ENCODE results near the gene PDZD4. TPM values are rescaled to one million over a fixed set of nuclear protein-coding genes. Genes with fewer than 3 reads are reported as not detected.

Gene PDZD4
- total RNA-seq, 2 experiments from 2014 or later, result 1.4 to 2.6 TPM

DNA sequence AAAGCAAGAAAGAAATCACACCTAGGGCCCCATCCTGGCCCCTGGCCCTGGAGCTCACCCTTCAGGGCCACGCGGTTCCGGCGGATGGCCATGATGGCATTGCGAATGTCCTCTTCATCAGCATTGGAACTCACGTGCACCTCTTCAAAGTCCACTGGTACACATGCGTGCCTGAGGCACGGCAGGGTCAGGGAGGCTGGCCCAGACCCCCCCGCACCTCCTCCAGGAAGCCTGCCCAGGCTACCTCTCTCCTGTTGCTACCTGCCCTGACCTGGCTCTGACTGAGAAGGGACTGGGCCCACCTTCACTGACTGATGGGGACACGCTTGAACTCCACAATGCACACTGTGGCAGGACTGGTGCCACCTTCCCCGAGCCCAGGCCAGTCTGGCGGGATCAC, 40.7 kb downstream of the PDZD4 start:
- Mint-ChIP-seq H3K27me3 (no peaks in the 10 kb centered on the region), H3K27ac (no peak overlapping the region), H3K9me3 (no peaks in the 10 kb centered on the region), H3K36me3 (ENCODE audit: low read depth) (peaks cover 8% of the 10 kb centered on the region), H3K4me3 (no peak overlapping the region), H3K4me1 (ENCODE audit: low read depth) (peaks cover 11% of the 10 kb centered on the region)
- ATAC-seq (no peak), DNase-seq (no peak)
- intact Hi-C loops (cut with micrococcal nuclease), result no loop called here
- ChIA-PET CTCF (interaction anchor here (1.5 kb wide), 1 partner anchor 157 kb away, joined by 3 read pairs; no protein-coding TSS in a partner anchor), POLR2A (interaction anchor here (1.2 kb wide), 1 partner anchor 9 kb away, joined by 3 read pairs; the partner anchor contains the start of gene SRPK3)
- TF ChIP-seq, protein P1, sequence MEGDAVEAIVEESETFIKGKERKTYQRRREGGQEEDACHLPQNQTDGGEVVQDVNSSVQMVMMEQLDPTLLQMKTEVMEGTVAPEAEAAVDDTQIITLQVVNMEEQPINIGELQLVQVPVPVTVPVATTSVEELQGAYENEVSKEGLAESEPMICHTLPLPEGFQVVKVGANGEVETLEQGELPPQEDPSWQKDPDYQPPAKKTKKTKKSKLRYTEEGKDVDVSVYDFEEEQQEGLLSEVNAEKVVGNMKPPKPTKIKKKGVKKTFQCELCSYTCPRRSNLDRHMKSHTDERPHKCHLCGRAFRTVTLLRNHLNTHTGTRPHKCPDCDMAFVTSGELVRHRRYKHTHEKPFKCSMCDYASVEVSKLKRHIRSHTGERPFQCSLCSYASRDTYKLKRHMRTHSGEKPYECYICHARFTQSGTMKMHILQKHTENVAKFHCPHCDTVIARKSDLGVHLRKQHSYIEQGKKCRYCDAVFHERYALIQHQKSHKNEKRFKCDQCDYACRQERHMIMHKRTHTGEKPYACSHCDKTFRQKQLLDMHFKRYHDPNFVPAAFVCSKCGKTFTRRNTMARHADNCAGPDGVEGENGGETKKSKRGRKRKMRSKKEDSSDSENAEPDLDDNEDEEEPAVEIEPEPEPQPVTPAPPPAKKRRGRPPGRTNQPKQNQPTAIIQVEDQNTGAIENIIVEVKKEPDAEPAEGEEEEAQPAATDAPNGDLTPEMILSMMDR (IDR thresholded peaks at IDR 0.05), result no peak

DNA sequence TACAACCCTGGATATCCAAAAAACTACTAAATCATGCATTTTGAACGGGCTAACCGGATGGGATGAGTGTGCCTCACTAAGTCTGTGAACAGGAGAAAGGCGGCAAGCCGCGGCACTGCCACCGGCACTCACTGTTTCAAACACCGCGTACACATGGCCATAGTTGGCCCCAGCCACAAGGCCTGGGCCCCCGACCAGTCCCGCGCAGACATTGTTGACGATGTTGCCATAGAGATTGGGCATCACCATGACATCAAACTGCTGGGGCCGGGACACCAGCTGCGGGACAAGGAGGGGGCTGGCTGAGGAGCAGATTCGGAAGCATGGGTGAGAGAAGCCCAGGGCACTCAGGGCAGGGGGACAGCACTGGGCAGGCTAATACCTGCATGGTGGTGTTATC, 43.7 kb downstream of the PDZD4 start:
- DNase-seq (no peak), ATAC-seq (no peak)
- Mint-ChIP-seq H3K27me3 (no peaks in the 10 kb centered on the region), H3K9me3 (no peaks in the 10 kb centered on the region), H3K36me3 (ENCODE audit: low read depth) (peaks cover 2% of the 10 kb centered on the region), H3K27ac (no peak overlapping the region), H3K4me3 (no peak overlapping the region), H3K4me1 (ENCODE audit: low read depth) (peaks cover 3% of the 10 kb centered on the region)
- TF ChIP-seq, protein P1 (IDR thresholded peaks at IDR 0.05), result no peak
- ChIA-PET POLR2A (no interaction called here), CTCF (no interaction called here)
- intact Hi-C loops (cut with micrococcal nuclease), result no loop called here

DNA sequence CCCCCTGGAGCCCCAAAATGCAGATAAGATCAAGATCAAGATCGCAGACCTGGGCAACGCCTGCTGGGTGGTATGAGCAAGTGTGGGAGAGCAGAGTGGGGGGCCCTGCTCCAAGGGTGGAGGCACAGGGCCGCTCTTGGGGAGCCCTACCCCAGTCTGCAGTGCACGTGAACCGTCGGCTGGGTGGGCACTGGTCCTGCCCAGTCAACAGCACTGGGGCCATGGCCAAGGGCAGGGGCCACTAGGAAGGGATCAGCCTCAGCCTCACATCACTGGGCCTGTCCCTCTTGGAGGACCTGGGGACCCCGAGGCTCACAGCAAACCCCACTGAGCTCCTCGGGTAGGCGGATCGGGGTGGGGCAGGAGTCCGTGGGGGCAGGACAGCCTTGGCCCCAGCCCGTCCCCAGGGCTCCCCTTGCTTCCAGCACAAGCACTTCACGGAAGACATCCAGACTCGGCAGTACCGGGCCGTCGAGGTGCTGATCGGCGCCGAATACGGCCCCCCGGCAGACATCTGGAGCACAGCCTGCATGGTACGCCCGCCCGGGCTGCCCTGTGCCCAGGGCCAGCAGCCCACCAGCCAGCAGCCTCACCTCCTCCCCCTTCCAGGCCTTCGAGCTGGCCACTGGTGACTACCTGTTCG, 45.9 kb downstream of the PDZD4 start:
- Mint-ChIP-seq H3K4me1 (ENCODE audit: low read depth) (no peaks in the 10 kb centered on the region), H3K27me3 (peaks cover 5% of the 10 kb centered on the region), H3K9me3 (no peaks in the 10 kb centered on the region), H3K4me3 (no peak overlapping the region), H3K27ac (no peak overlapping the region), H3K36me3 (ENCODE audit: low read depth) (peaks cover 2% of the 10 kb centered on the region)
- POLR2A ChIA-PET, result no interaction called here
- DNase-seq (no peak), ATAC-seq (no peak)
- intact Hi-C loops (cut with micrococcal nuclease), result no loop called here
- TF ChIP-seq, protein P1 (IDR thresholded peaks at IDR 0.05), result no peak
- CTCF ChIA-PET, result no interaction called here

DNA sequence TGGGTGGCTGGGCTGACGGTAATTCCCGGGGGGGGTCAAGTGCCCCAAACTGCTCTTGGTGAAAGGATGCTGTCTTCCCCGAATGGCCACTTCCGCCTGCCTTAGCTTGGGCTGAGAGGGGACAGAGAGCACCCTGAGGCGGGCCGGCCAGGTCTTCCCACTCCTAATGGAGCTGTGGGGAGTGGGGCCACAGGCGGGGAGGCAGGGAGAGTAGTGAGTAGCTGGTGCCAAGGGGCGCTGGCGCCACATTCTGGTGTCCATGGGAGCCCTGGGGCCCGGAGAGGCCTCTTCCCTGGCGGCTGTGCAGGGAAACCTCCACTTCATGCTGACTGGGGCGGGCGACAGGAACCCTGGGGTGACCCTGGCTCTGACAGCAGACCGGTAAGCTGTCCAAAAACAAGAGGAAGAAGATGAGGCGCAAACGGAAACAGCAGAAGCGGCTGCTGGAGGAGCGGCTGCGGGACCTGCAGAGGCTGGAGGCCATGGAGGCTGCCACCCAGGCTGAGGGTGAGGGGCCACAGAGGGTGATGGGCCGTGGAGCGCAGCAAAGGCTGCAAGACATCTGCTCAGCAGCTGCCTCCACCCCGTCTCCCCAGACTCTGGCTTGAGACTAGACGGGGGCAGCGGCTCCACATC, 46.8 kb downstream of the PDZD4 start:
- ATAC-seq, result no peak
- H3K36me3 Mint-ChIP-seq (ENCODE audit: low read depth), result peaks cover 2% of the 10 kb centered on the region
- H3K4me3 Mint-ChIP-seq, result no peak overlapping the region
- TF ChIP-seq, protein P1 (IDR thresholded peaks at IDR 0.05), result no peak
- POLR2A ChIA-PET, result no interaction called here
- H3K27me3 Mint-ChIP-seq, result peaks cover 5% of the 10 kb centered on the region
- no peak for DNase-seq
- no peaks in the 10 kb centered on the region for H3K4me1 Mint-ChIP-seq (ENCODE audit: low read depth)
- CTCF ChIA-PET, result no interaction called here
- intact Hi-C loops (cut with micrococcal nuclease), result no loop called here
- H3K9me3 Mint-ChIP-seq, result no peaks in the 10 kb centered on the region
- H3K27ac Mint-ChIP-seq, result no peak overlapping the region

DNA sequence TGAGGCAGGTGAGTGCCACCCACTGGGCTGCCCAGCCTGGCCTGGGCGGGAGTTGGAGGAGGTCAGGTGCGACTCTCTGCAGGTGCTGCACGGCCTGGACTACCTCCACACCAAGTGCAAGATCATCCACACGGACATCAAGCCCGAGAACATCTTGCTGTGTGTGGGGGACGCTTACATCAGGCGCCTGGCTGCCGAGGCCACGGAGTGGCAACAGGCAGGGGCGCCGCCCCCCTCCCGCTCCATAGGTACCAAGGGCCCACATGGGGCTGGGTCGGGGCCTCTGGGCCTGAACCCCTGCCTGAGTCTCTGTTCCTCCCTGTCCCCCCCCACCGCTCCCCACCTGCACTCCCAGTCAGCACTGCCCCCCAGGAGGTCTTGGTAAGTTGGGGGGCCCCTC, 47.5 kb downstream of the PDZD4 start:
- Mint-ChIP-seq H3K36me3 (ENCODE audit: low read depth) (peaks cover 2% of the 10 kb centered on the region), H3K27ac (no peak overlapping the region), H3K4me3 (no peak overlapping the region), H3K4me1 (ENCODE audit: low read depth) (no peaks in the 10 kb centered on the region), H3K27me3 (peaks cover 5% of the 10 kb centered on the region), H3K9me3 (no peaks in the 10 kb centered on the region)
- DNase-seq (no peak), ATAC-seq (no peak)
- intact Hi-C loops (cut with micrococcal nuclease), result no loop called here
- TF ChIP-seq, protein P1 (IDR thresholded peaks at IDR 0.05), result no peak
- CTCF ChIA-PET, result no interaction called here
- POLR2A ChIA-PET, result no interaction called here

Measured in activated CD8-positive, alpha-beta T cell treated with anti-CD3 and anti-CD28 coated beads for 36 hours (primary cell).